Measurements from ENCODE around the gene NME4.

Gene NME4

DNA sequence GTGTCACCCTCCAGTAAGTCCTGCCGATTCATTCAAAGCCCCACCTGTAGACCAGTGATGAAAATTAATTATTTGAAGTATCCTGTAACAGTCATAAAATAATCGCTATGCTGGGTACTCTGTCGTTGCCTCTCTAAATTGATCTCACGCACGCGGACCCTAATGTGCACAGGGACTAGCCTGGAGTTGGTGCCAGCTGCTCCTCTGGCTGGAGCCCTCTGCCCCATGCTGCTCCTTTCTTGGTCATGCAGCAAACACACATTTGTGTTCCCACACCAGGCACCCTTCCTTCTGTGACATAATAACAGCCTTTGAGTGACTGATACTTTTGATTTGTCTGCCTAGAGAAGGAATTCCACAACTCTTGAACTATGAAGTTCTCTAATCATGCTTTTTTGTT lies 44.4 kb downstream of the NME4 start:
- TF ChIP-seq CEBPB (IDR thresholded peaks at IDR 0.05): no peak
- TF ChIP-seq NFIC (IDR thresholded peaks at IDR 0.05): no peak
- no peak for TF ChIP-seq EGR1 (IDR thresholded peaks at IDR 0.05)
- TF ChIP-seq CREB1 (IDR thresholded peaks at IDR 0.05; ENCODE audit: low read depth): no peak
- TF ChIP-seq TAF1 (IDR thresholded peaks at IDR 0.05; ENCODE audit: low read depth): no peak
- TF ChIP-seq, protein P1, sequence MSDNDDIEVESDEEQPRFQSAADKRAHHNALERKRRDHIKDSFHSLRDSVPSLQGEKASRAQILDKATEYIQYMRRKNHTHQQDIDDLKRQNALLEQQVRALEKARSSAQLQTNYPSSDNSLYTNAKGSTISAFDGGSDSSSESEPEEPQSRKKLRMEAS (IDR thresholded peaks at IDR 0.05): no peak
- no peak for TF ChIP-seq RAD21 (IDR thresholded peaks at IDR 0.05; ENCODE audit: low read depth)
- TF ChIP-seq EP300 (IDR thresholded peaks at IDR 0.05; ENCODE audit: borderline replicate concordance): no peak
- TF ChIP-seq USF1 (IDR thresholded peaks at IDR 0.05): no peak
- TF ChIP-seq YY1 (IDR thresholded peaks at IDR 0.05; ENCODE audit: low read depth): no peak

DNA sequence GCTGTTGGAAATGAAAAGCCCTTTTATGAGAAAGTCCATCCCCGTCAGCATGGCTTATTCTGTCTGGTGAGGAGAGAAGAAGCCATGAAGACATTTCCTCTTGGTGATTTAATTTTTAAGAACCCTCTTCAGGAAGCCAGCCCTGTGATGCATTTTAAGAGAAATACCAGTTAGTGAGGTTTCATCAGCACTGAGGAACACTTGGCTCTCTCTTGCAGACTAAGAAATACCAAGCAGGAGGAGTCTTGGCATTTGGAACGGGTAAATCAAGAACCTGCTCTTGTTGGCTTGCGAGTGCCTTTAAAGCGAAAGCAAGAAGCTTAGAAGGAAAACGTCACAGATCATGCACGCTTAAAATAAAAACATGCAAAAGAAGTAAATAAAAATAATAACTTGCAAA lies 46.0 kb downstream of the NME4 start:
- TF ChIP-seq, protein P2, sequence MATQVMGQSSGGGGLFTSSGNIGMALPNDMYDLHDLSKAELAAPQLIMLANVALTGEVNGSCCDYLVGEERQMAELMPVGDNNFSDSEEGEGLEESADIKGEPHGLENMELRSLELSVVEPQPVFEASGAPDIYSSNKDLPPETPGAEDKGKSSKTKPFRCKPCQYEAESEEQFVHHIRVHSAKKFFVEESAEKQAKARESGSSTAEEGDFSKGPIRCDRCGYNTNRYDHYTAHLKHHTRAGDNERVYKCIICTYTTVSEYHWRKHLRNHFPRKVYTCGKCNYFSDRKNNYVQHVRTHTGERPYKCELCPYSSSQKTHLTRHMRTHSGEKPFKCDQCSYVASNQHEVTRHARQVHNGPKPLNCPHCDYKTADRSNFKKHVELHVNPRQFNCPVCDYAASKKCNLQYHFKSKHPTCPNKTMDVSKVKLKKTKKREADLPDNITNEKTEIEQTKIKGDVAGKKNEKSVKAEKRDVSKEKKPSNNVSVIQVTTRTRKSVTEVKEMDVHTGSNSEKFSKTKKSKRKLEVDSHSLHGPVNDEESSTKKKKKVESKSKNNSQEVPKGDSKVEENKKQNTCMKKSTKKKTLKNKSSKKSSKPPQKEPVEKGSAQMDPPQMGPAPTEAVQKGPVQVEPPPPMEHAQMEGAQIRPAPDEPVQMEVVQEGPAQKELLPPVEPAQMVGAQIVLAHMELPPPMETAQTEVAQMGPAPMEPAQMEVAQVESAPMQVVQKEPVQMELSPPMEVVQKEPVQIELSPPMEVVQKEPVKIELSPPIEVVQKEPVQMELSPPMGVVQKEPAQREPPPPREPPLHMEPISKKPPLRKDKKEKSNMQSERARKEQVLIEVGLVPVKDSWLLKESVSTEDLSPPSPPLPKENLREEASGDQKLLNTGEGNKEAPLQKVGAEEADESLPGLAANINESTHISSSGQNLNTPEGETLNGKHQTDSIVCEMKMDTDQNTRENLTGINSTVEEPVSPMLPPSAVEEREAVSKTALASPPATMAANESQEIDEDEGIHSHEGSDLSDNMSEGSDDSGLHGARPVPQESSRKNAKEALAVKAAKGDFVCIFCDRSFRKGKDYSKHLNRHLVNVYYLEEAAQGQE (IDR thresholded peaks at IDR 0.05; ENCODE audit: low read depth): no peak
- TF ChIP-seq EP300 (IDR thresholded peaks at IDR 0.05; ENCODE audit: borderline replicate concordance): no peak
- TF ChIP-seq NFIC (IDR thresholded peaks at IDR 0.05): no peak
- no peak for TF ChIP-seq CEBPB (IDR thresholded peaks at IDR 0.05)
- TF ChIP-seq, protein P1 (IDR thresholded peaks at IDR 0.05): no peak
- no peak for TF ChIP-seq EGR1 (IDR thresholded peaks at IDR 0.05)
- TF ChIP-seq TEAD4 (IDR thresholded peaks at IDR 0.05): no peak
- TF ChIP-seq CREB1 (IDR thresholded peaks at IDR 0.05; ENCODE audit: low read depth): no peak
- TF ChIP-seq YY1 (IDR thresholded peaks at IDR 0.05; ENCODE audit: low read depth): no peak
- TF ChIP-seq ZBTB7A (IDR thresholded peaks at IDR 0.05; ENCODE audit: low read depth): no peak
- no peak for TF ChIP-seq TAF1 (IDR thresholded peaks at IDR 0.05; ENCODE audit: low read depth)
- TF ChIP-seq FOXM1 (IDR thresholded peaks at IDR 0.05; ENCODE audit: borderline replicate concordance, low read depth): no peak
- TF ChIP-seq USF1 (IDR thresholded peaks at IDR 0.05): no peak
- no peak for TF ChIP-seq TCF12 (IDR thresholded peaks at IDR 0.05; ENCODE audit: low read depth)
- TF ChIP-seq RAD21 (IDR thresholded peaks at IDR 0.05; ENCODE audit: low read depth): no peak

DNA sequence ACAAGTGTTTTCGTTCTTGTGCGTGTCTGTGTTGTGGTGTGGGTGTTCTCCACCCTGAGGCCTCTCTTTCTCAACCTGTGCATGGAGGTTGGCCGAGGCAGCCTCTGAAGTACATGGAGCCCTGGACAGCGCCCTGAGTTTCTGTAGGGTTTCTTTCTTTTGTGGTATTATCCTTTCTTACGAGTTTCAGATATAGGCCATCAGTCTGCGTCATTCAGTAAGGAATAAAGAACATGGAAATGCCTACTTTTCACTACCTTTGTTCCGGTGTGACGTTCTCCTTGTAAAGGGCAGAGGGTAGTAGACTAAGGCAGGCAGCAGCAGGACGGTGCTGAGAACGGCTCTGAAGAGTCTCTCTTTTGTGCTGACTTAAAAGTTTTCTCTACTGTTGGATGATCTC lies 47.0 kb downstream of the NME4 start:
- no peak for TF ChIP-seq CREB1 (IDR thresholded peaks at IDR 0.05; ENCODE audit: low read depth)
- no peak for TF ChIP-seq RAD21 (IDR thresholded peaks at IDR 0.05; ENCODE audit: low read depth)
- TF ChIP-seq YY1 (IDR thresholded peaks at IDR 0.05; ENCODE audit: low read depth): no peak
- no peak for TF ChIP-seq EP300 (IDR thresholded peaks at IDR 0.05; ENCODE audit: borderline replicate concordance)
- no peak for TF ChIP-seq EGR1 (IDR thresholded peaks at IDR 0.05)
- TF ChIP-seq TAF1 (IDR thresholded peaks at IDR 0.05; ENCODE audit: low read depth): no peak
- TF ChIP-seq, protein P1 (IDR thresholded peaks at IDR 0.05): no peak
- TF ChIP-seq, protein P2 (IDR thresholded peaks at IDR 0.05; ENCODE audit: low read depth): no peak
- TF ChIP-seq USF1 (IDR thresholded peaks at IDR 0.05): no peak

DNA sequence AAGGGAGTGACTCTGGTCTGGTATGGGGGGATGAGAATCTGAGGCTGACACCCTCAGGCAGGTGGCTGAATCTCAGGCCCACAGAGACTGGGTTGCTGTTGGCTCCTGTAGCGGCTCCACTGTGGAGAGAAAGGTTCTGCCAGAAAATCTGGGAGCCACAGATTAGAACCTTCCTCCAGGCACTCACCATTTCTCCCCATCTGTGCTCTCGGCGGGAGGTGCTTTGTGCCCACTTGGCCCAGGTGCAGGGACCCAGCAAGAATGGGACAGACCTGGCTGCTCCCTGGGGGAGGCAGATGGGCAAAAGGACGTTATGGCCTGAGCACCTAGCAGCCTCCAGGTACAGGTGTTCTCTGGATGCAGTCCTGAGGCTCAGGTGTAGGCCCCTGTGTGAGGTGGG lies 48.6 kb downstream of the NME4 start:
- TF ChIP-seq CREB1 (IDR thresholded peaks at IDR 0.05; ENCODE audit: low read depth) (no peak), CEBPB (IDR thresholded peaks at IDR 0.05) (no peak), FOXM1 (IDR thresholded peaks at IDR 0.05; ENCODE audit: borderline replicate concordance, low read depth) (no peak), USF1 (IDR thresholded peaks at IDR 0.05) (no peak), NFIC (IDR thresholded peaks at IDR 0.05) (no peak), ZBTB7A (IDR thresholded peaks at IDR 0.05; ENCODE audit: low read depth) (no peak), TCF12 (IDR thresholded peaks at IDR 0.05; ENCODE audit: low read depth) (no peak), RAD21 (IDR thresholded peaks at IDR 0.05; ENCODE audit: low read depth) (no peak), EGR1 (IDR thresholded peaks at IDR 0.05) (no peak), TAF1 (IDR thresholded peaks at IDR 0.05; ENCODE audit: low read depth) (no peak), TEAD4 (IDR thresholded peaks at IDR 0.05) (no peak), YY1 (IDR thresholded peaks at IDR 0.05; ENCODE audit: low read depth) (no peak), EP300 (IDR thresholded peaks at IDR 0.05; ENCODE audit: borderline replicate concordance) (no peak)
- TF ChIP-seq, protein P2 (IDR thresholded peaks at IDR 0.05; ENCODE audit: low read depth): no peak
- TF ChIP-seq, protein P1 (IDR thresholded peaks at IDR 0.05): no peak

Data from Ishikawa (cell line).